Measurements from ENCODE around the gene WSCD2.

WSCD2 gene

DNA sequence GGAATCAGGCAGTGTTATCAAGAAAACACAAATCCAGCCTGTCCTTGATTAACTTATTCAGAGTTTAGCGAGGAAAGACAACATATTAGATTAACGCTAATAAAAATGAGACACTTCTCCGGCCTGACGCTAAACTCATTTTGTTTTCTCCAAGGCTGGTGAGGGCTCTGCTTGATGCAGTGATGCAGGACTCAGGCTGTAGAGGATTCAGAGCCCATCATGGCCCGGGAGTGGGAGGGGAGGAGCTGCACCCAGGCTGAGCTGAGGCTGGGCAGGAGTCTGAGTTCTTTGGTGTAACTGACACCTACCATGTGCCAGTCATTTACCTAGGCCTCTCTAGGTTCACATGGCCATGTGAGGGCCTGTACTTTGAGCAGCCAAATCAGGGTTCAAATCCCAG is 70.0 kb downstream of the WSCD2 start:
- H3K4me1 ChIP-seq (ENCODE audit: insufficient read depth, insufficient read length): no peaks in the 10 kb centered on the region
- no peaks in the 10 kb centered on the region for H3K36me3 ChIP-seq (ENCODE audit: insufficient read depth, insufficient read length, low read length)
- H3K4me3 ChIP-seq (ENCODE audit: insufficient read length, low read depth): no peak overlapping the region
- no peaks in the 10 kb centered on the region for H3K27me3 ChIP-seq (ENCODE audit: insufficient read depth, insufficient read length)
- no peak for TF ChIP-seq YY1 (IDR thresholded peaks at IDR 0.05; ENCODE audit: insufficient read depth, insufficient read length)
- no peak for TF ChIP-seq SUZ12 (IDR thresholded peaks at IDR 0.05; ENCODE audit: extremely low read depth, insufficient read depth, insufficient read length)
- no peak for TF ChIP-seq ZNF274 (IDR thresholded peaks at IDR 0.05; ENCODE audit: low read depth, low read length)
- no peak overlapping the region for H3K9ac ChIP-seq (ENCODE audit: insufficient read length, low read depth)
- no peak for DNase-seq (ENCODE audit: low read depth, low spot score)
- peaks cover 12% of the 10 kb centered on the region; the same call in 1 of the 2 replicates for H3K9me3 ChIP-seq (ENCODE audit: insufficient read depth, low read length)

GRCh38 chr12:108201808-108202207 is 72.7 kb downstream of the WSCD2 start:
- no peaks in the 10 kb centered on the region for H3K27me3 ChIP-seq (ENCODE audit: insufficient read depth, insufficient read length)

GRCh38 chr12:108204117-108204987 is 75.3 kb downstream of the WSCD2 start:
- DNase-seq (ENCODE audit: low read depth, low spot score): no peak
- Histone ChIP-seq H3K9ac (ENCODE audit: insufficient read length, low read depth) (no peak overlapping the region), H3K4me1 (ENCODE audit: insufficient read depth, insufficient read length) (peaks cover 2% of the 10 kb centered on the region), H3K36me3 (ENCODE audit: insufficient read depth, insufficient read length, low read length) (no peaks in the 10 kb centered on the region), H3K4me3 (ENCODE audit: insufficient read length, low read depth) (no peak overlapping the region), H3K9me3 (ENCODE audit: insufficient read depth, low read length) (peaks cover 12% of the 10 kb centered on the region; the same call in 1 of the 2 replicates), H3K27me3 (ENCODE audit: insufficient read depth, insufficient read length) (no peaks in the 10 kb centered on the region)
- TF ChIP-seq ZNF274 (IDR thresholded peaks at IDR 0.05; ENCODE audit: low read depth, low read length) (no peak), SUZ12 (IDR thresholded peaks at IDR 0.05; ENCODE audit: extremely low read depth, insufficient read depth, insufficient read length) (no peak), YY1 (IDR thresholded peaks at IDR 0.05; ENCODE audit: insufficient read depth, insufficient read length) (no peak)

More at GRCh38 chr12:108201808-108202207, 72.7 kb downstream of the WSCD2 start:
- DNase-seq (ENCODE audit: low read depth, low spot score): no peak
- Histone ChIP-seq H3K9me3 (ENCODE audit: insufficient read depth, low read length) (peaks cover 12% of the 10 kb centered on the region; the same call in 1 of the 2 replicates), H3K4me3 (ENCODE audit: insufficient read length, low read depth) (no peak overlapping the region), H3K9ac (ENCODE audit: insufficient read length, low read depth) (no peak overlapping the region), H3K4me1 (ENCODE audit: insufficient read depth, insufficient read length) (no peaks in the 10 kb centered on the region), H3K36me3 (ENCODE audit: insufficient read depth, insufficient read length, low read length) (no peaks in the 10 kb centered on the region)
- TF ChIP-seq ZNF274 (IDR thresholded peaks at IDR 0.05; ENCODE audit: low read depth, low read length) (no peak), SUZ12 (IDR thresholded peaks at IDR 0.05; ENCODE audit: extremely low read depth, insufficient read depth, insufficient read length) (no peak), YY1 (IDR thresholded peaks at IDR 0.05; ENCODE audit: insufficient read depth, insufficient read length) (no peak)

DNA sequence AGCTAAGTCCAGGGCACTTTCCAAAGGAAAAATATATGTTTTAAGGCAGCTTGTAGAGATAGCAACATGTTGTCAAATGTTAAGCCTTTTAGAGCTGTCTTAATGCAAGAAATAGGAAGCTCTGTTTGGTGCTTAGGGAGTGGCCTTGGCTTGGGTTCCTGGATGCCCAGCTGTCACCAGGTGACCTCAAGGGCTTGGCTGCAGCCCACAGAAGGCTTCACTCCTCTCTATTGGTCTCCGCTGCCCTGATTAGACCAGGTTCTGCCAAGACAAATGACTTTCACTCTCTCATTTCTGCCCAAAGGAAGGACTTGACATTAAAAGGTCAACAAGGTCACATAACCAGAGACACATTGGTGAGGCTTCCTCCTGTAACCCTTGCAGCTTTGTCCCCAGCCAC is 76.8 kb downstream of the WSCD2 start:
- peaks cover 12% of the 10 kb centered on the region; the same call in 1 of the 2 replicates for H3K9me3 ChIP-seq (ENCODE audit: insufficient read depth, low read length)
- TF ChIP-seq ZNF274 (IDR thresholded peaks at IDR 0.05; ENCODE audit: low read depth, low read length): no peak
- TF ChIP-seq YY1 (IDR thresholded peaks at IDR 0.05; ENCODE audit: insufficient read depth, insufficient read length): no peak
- TF ChIP-seq SUZ12 (IDR thresholded peaks at IDR 0.05; ENCODE audit: extremely low read depth, insufficient read depth, insufficient read length): no peak
- no peaks in the 10 kb centered on the region for H3K27me3 ChIP-seq (ENCODE audit: insufficient read depth, insufficient read length)
- H3K36me3 ChIP-seq (ENCODE audit: insufficient read depth, insufficient read length, low read length): no peaks in the 10 kb centered on the region
- no peak overlapping the region for H3K9ac ChIP-seq (ENCODE audit: insufficient read length, low read depth)
- H3K4me3 ChIP-seq (ENCODE audit: insufficient read length, low read depth): no peak overlapping the region
- no peak for DNase-seq (ENCODE audit: low read depth, low spot score)
- H3K4me1 ChIP-seq (ENCODE audit: insufficient read depth, insufficient read length): peaks cover 2% of the 10 kb centered on the region

GRCh38 chr12:108207791-108208730 is 79.0 kb downstream of the WSCD2 start:
- no peak for DNase-seq (ENCODE audit: low read depth, low spot score)
- H3K9me3 ChIP-seq (ENCODE audit: insufficient read depth, low read length): peaks cover 8% of the 10 kb centered on the region; the same call in 1 of the 2 replicates
- TF ChIP-seq SUZ12 (IDR thresholded peaks at IDR 0.05; ENCODE audit: extremely low read depth, insufficient read depth, insufficient read length): no peak
- no peak for TF ChIP-seq YY1 (IDR thresholded peaks at IDR 0.05; ENCODE audit: insufficient read depth, insufficient read length)
- no peak for TF ChIP-seq ZNF274 (IDR thresholded peaks at IDR 0.05; ENCODE audit: low read depth, low read length)
- no peak overlapping the region for H3K4me3 ChIP-seq (ENCODE audit: insufficient read length, low read depth)
- H3K36me3 ChIP-seq (ENCODE audit: insufficient read depth, insufficient read length, low read length): no peaks in the 10 kb centered on the region
- peaks cover 2% of the 10 kb centered on the region for H3K4me1 ChIP-seq (ENCODE audit: insufficient read depth, insufficient read length)
- no peaks in the 10 kb centered on the region for H3K27me3 ChIP-seq (ENCODE audit: insufficient read depth, insufficient read length)
- no peak overlapping the region for H3K9ac ChIP-seq (ENCODE audit: insufficient read length, low read depth)

DNA sequence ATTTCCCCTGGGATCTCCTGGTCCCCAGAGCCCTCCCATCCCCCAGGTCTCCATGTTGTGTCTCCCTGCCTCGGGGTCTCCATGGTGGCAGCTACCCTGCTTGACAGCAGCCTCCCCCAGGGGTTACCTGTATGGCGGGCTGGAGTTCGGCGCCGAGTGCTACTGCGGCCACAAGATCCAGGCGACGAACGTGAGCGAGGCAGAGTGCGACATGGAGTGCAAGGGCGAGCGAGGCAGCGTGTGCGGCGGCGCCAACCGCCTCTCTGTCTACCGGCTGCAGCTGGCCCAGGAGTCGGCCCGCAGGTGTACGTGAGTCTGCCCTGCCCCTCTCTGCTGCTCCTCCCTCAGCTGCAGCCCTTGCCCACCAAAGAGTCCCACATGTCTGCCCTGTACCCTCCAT is 80.9 kb downstream of the WSCD2 start:
- DNase-seq (ENCODE audit: low read depth, low spot score): no peak
- Histone ChIP-seq H3K9me3 (ENCODE audit: insufficient read depth, low read length) (no peaks in the 10 kb centered on the region), H3K4me3 (ENCODE audit: insufficient read length, low read depth) (no peak overlapping the region), H3K4me1 (ENCODE audit: insufficient read depth, insufficient read length) (peaks cover 2% of the 10 kb centered on the region), H3K27me3 (ENCODE audit: insufficient read depth, insufficient read length) (peaks cover 7% of the 10 kb centered on the region), H3K36me3 (ENCODE audit: insufficient read depth, insufficient read length, low read length) (no peaks in the 10 kb centered on the region), H3K9ac (ENCODE audit: insufficient read length, low read depth) (no peak overlapping the region)
- no peak for TF ChIP-seq SUZ12 (IDR thresholded peaks at IDR 0.05; ENCODE audit: extremely low read depth, insufficient read depth, insufficient read length)
- TF ChIP-seq ZNF274 (IDR thresholded peaks at IDR 0.05; ENCODE audit: low read depth, low read length): no peak
- no peak for TF ChIP-seq YY1 (IDR thresholded peaks at IDR 0.05; ENCODE audit: insufficient read depth, insufficient read length)

All from NT2/D1 (cell line).